ENCODE data around the gene GNG5. TPM values are rescaled to one million over a fixed set of nuclear protein-coding genes. Genes with fewer than 3 reads are reported as not detected.
A peak's percentile ranks its signal among the peaks of the same experiment; 100 is the strongest.

Gene GNG5
- total and polyA plus RNA-seq, 11 donors = 129 to 299 (median 167) TPM

DNA sequence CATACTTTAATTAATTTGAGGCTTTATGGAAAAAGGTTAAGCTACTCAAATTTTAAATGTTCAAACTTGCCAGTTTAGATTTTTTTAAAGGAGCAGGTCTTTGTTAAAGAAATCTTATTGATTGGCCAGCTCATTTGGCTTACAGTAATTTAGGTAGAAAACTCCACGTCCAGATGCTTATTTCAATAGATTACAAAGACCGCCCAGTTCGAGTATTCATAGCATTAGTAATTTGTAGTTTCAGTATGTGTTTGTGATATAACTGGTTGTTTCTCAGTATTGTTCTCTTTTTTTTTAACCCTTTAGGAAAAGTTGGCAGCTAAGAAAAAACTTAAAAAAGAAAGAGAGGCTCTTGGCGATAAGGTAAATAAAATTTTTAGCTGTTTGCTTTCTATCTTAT, 25.7 kb downstream of the GNG5 start:
- Histone ChIP-seq H3K36me3 (peaks cover 0 to 46% (median 41%) of the 10 kb centered on the region in 9 donors), H3K9me3 (peaks cover 0 to 4% (median 0%) of the 10 kb centered on the region in 12 donors), H3K27ac (no peak overlapping the region), H3K4me1 (peaks cover 0 to 32% (median 20%) of the 10 kb centered on the region in 12 donors), H3K4me3 (peak overlapping the region in 9 of 12 donors; percentile 59 to 88 (median 80)), H3K27me3 (peaks cover 0 to 25% (median 5%) of the 10 kb centered on the region in 9 donors)
- WGBS, 4 donors = 86 to 89% (median 88%) methylated on average over 4 of the region's 4 CpGs
- intact Hi-C loops (cut with DNase I) = loop anchor here in 1 of 10 donors (2.0 kb wide), 1 partner anchor 24 kb away; no protein-coding TSS in a partner anchor
- ATAC-seq = no peak
- TF ChIP-seq POLR2A (IDR thresholded peaks at IDR 0.05) = no peak
- TF ChIP-seq, protein P1, sequence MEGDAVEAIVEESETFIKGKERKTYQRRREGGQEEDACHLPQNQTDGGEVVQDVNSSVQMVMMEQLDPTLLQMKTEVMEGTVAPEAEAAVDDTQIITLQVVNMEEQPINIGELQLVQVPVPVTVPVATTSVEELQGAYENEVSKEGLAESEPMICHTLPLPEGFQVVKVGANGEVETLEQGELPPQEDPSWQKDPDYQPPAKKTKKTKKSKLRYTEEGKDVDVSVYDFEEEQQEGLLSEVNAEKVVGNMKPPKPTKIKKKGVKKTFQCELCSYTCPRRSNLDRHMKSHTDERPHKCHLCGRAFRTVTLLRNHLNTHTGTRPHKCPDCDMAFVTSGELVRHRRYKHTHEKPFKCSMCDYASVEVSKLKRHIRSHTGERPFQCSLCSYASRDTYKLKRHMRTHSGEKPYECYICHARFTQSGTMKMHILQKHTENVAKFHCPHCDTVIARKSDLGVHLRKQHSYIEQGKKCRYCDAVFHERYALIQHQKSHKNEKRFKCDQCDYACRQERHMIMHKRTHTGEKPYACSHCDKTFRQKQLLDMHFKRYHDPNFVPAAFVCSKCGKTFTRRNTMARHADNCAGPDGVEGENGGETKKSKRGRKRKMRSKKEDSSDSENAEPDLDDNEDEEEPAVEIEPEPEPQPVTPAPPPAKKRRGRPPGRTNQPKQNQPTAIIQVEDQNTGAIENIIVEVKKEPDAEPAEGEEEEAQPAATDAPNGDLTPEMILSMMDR (IDR thresholded peaks at IDR 0.05) = no peak
- no peak for DNase-seq

- intact Hi-C loops (cut with DNase I) = loop anchor here in 5 of 10 donors (1.0 to 10.0 kb wide), 4 partner anchors 25 to 125 kb away; partner anchors contain the start of genes CTBS (in 2 of the 5), GNG5 (in 1 of the 5) and SPATA1 (in 1 of the 5)
- peaks cover 0 to 29% (median 8%) of the 10 kb centered on the region in 9 donors for H3K27me3 ChIP-seq
- peaks cover 0 to 40% (median 35%) of the 10 kb centered on the region in 9 donors for H3K36me3 ChIP-seq
- DNase-seq (no peak), ATAC-seq (no peak)
- H3K4me1 ChIP-seq = peaks cover 0 to 32% (median 20%) of the 10 kb centered on the region in 12 donors
- 3 to 5% (median 5%) methylated on average over 9 of the region's 9 CpGs for WGBS, 4 donors
- no peak for TF ChIP-seq POLR2A (IDR thresholded peaks at IDR 0.05)
- TF ChIP-seq, protein P1 (IDR thresholded peaks at IDR 0.05) = no peak
- peaks cover 0 to 4% (median 0%) of the 10 kb centered on the region in 12 donors for H3K9me3 ChIP-seq
- H3K27ac ChIP-seq = peak overlapping the region in 10 of 12 donors; percentile 73 to 96 (median 86)
- H3K4me3 ChIP-seq = peak overlapping the region; percentile 45 to 88 (median 79)
Measured at GRCh38 chr1:84479998-84480397, 26.4 kb downstream of the GNG5 start.

GRCh38 chr1:84478876-84479868, 27.2 kb downstream of the GNG5 start, which contains the start of gene RPF1:
TSS of gene RPF1 (plus strand) at chr1:84479266. CDS start at chr1:84479282, 16 bp downstream.
- Histone ChIP-seq H3K27me3 (peaks cover 0 to 38% (median 8%) of the 10 kb centered on the region in 9 donors), H3K4me1 (peaks cover 0 to 32% (median 20%) of the 10 kb centered on the region in 12 donors), H3K4me3 (peak within 1 kb of the TSS; percentile 45 to 88 (median 79)), H3K36me3 (peaks cover 0 to 32% (median 27%) of the 10 kb centered on the region in 9 donors), H3K27ac (peak within 1 kb of the TSS; percentile 70 to 96 (median 84)), H3K9me3 (peaks cover 0 to 4% (median 0%) of the 10 kb centered on the region in 12 donors)
- DNase-seq (peak; percentile 66 to 87 (median 74)), ATAC-seq (peak; percentile 92 to 98 (median 96))
- intact Hi-C loops (cut with DNase I) = loop anchor here in 4 of 10 donors (1.0 to 10.0 kb wide), 4 partner anchors 26 to 126 kb away; partner anchors contain the start of genes CTBS (in 2 of the 4), GNG5 (in 1 of the 4) and SPATA1 (in 1 of the 4)
- peak; percentile 40 to 59 for TF ChIP-seq POLR2A (IDR thresholded peaks at IDR 0.05)
- TF ChIP-seq, protein P1 (IDR thresholded peaks at IDR 0.05) = no peak
- WGBS, 4 donors = 5 to 6% (median 5%) methylated on average over 43 to 51 of the region's 51 CpGs

Data from heart left ventricle (tissue), 16 donors.